GM04503 (cell line): ENCODE measurements around the gene SIPA1L3.
A peak's percentile ranks its signal among the peaks of the same experiment; 100 is the strongest.
"Not testable (repeated sequence)": the region's sequence is repeated elsewhere in the genome, so short reads cannot be mapped to it uniquely, and the experiment has no call there.

Experiments used
- DNase-seq: peaks from one replicate; pipeline ENCODE4 v3.0.0-alpha.2; 2012; ENCODE audit warnings: low read depth

Gene SIPA1L3, protein sequence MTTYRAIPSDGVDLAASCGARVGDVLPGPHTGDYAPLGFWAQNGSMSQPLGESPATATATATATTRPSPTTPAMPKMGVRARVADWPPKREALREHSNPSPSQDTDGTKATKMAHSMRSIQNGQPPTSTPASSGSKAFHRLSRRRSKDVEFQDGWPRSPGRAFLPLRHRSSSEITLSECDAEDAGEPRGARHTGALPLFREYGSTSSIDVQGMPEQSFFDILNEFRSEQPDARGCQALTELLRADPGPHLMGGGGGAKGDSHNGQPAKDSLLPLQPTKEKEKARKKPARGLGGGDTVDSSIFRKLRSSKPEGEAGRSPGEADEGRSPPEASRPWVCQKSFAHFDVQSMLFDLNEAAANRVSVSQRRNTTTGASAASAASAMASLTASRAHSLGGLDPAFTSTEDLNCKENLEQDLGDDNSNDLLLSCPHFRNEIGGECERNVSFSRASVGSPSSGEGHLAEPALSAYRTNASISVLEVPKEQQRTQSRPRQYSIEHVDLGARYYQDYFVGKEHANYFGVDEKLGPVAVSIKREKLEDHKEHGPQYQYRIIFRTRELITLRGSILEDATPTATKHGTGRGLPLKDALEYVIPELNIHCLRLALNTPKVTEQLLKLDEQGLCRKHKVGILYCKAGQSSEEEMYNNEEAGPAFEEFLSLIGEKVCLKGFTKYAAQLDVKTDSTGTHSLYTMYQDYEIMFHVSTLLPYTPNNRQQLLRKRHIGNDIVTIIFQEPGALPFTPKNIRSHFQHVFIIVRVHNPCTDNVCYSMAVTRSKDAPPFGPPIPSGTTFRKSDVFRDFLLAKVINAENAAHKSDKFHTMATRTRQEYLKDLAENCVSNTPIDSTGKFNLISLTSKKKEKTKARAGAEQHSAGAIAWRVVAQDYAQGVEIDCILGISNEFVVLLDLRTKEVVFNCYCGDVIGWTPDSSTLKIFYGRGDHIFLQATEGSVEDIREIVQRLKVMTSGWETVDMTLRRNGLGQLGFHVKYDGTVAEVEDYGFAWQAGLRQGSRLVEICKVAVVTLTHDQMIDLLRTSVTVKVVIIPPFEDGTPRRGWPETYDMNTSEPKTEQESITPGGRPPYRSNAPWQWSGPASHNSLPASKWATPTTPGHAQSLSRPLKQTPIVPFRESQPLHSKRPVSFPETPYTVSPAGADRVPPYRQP (N-terminal part only)

GRCh38 chr19:37906869-37907734, at the start of gene SIPA1L3:
Gene SIPA1L3, plus strand, starts transcription at chr19:37907208. Its CDS starts 174,358 bp downstream, at chr19:38081566.
- DNase-seq = peak; percentile 62

- DNase-seq = no peak
Measured at GRCh38 chr19:37864501-37864900, 42.5 kb upstream of the SIPA1L3 start.

DNA sequence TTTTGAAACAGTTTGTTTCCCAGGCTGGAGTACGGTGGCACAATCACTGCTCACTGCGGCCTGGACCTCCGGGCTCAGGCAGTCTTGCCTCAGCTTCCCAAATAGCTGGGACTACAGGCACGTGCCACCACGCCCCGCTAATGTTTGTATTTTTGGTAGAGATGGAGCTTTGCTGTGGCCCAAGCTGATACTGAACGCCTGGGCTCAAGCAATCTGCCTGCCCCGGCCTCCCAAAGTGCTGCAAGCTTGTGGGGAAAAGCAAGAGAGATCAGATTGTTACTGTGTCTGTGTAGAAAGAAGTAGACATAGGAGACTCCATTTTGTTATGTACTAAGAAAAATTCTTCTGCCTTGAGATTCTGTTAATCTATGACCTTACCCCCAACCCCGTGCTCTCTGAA, 41.1 kb upstream of the SIPA1L3 start:
- not testable (repeated sequence) for DNase-seq

DNA sequence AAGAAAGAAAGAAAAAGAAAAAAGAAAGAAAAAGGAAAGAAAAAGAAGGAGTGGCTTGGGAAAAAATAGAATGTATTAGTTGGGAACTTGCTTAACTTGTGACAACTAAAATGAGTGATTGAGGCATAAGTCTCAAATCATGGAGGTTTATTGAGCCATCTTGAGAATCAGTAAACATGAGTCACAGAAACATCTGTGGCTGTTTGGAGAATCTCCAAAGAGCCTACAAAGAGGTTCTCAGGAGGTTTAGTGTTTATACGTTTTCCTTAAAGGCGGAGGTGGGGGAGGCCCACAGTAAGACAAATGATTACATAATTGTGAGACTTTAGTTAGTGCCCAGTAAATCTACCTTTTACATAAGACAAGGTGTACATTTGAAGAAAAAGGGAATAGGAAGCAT, 39.2 kb upstream of the SIPA1L3 start:
- DNase-seq = peak; percentile 34

DNA sequence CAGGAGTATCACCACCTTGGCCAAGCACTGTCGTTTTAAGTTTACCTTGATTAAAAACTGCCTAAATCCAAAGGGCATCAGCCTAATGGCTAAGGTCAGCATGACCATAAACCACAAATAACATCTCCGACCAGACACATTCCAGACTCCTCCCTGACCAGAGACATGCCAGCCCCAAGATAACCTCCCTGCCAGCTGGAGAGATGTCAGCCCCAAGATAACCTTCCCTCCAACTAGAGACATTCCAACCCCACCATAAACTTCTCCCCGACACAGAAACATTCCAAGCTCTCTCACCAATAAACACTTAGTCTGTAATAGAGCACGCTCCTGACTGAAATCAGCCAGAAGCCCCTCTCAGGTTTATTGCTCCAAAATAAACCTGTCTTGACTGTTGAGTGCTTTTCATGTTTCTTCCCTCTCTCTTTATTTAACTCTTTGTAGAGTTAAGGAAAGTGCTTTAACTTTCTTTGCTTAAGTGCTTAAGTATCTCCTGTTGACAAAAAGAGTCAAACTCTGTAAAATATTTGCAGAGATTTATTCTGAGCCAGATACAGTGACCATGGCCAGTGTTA, 37.2 kb upstream of the SIPA1L3 start:
- no peak for DNase-seq

GRCh38 chr19:37872383-37872782, 34.6 kb upstream of the SIPA1L3 start:
- no peak for DNase-seq

DNA sequence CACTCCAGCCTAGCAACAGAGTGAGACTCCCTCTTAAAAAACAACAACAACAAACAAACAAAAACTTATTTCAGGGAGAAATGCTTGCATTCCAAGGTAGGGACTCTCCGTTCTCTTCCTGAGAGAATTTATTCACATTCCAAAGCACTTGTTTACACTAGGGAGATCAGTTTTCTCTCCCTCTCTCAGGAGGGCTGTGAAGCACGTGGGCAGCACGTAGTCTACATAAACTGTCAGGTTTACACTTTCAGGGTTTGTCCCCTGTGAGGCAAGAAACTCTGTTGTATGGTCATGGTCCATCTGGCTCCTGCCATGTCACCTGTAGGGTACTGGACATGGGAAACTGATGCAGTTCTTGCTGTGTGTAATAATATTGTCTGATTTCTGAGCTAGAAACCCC, 32.2 kb upstream of the SIPA1L3 start:
- no peak for DNase-seq

DNA sequence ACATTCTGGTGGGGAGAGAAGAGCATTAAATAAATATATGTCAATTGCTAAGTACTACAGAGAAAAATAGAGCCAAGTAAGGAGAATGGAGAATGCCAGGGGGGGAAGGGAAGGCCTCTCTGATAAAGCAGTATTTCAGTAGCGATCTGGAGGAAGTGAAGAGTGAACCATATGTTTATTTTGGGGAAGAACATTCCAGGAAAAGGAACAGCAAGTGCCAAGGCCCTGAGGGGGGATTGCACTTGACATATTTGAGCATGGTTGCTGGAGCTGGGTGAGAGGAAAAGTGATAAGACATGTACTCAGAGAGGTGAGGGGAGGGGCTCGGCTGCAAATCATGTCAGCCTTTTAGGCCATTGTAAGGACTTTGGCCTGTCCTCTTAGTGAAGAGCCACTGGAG, 31.0 kb upstream of the SIPA1L3 start:
- no peak for DNase-seq

DNA sequence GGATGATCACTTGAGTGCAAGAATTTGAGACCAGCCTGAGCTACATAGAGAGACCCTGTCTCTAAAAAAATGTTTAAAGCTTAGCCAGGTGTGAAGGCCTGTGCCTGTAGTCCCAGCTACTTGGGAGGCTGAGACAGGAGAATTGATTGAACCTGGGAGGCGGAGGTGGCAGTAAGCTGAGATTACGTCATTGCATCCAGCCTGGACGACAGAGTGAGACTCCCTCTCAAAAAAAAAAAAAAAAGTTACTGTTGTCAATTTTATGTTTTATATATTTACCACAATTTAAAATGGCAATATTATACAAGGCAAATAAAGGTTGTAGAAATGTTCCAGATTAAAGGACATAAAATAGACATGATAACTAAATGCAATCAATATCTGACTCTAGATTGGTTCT, 29.9 kb upstream of the SIPA1L3 start:
- no peak for DNase-seq

DNA sequence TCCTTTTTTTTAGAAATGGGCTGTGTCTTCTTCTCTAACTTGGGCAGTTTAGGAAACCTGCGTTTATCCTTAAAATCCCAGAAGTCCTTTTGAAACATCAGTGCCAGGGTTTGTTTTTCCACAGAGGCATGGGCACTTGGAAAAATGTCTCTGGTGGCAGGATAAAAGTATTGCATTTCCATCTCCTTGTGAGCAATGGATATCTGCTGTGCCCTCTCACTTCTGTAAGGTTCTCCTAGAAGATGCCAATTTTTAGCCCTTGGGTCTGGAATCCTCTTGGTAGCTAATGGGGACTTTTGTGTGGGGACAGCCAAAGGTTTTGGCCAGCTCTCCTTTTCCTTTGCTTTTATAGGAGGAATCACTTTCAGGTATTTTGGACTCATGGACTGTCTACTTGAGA, 21.6 kb upstream of the SIPA1L3 start:
- DNase-seq = no peak

DNA sequence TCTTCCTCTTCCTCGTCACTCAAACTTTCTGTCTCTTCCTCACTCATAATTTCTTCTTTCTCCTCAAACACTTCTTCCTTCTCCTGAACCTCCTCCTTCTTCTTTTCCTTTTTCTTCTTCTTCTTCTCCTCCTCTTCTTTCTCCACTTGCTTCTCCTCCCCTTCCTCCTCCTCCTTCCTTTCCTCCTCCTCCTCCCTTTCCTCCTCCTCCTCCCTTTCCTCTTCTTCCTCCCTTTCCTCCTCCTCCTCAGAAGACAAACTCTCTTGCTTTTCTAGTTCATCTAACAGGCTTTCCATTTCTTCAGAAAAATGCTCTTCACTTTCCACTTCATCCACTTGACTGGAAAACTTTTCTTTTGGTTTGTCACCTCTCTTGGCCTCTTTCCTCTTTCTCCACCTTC, 20.4 kb upstream of the SIPA1L3 start:
- no peak for DNase-seq

GRCh38 chr19:37893845-37894575, 13.0 kb upstream of the SIPA1L3 start:
- no peak for DNase-seq

- no peak for DNase-seq
Measured at GRCh38 chr19:37896180-37896579, 10.8 kb upstream of the SIPA1L3 start.

- DNase-seq = no peak
Measured at GRCh38 chr19:37899453-37899852, 7.6 kb upstream of the SIPA1L3 start.

DNA sequence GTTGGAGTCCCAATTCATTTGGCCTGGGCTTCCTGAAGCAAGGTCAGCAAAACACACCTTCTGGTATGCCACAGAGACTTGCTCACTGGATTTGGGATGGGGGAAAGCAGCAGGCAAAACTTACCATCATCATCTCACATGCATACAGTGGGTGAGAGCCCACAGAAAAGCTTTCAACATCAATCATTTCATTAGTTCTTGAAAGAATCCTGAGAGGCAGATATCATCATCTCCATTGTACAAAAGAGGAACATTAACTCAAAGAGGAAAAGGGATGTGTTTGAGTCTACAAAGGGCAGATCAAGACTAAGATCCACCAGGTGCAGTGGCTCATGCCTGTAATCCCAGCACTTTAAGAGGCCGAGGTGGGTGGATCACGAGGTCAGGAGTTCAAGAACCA, 7.0 kb upstream of the SIPA1L3 start:
- no peak for DNase-seq

DNA sequence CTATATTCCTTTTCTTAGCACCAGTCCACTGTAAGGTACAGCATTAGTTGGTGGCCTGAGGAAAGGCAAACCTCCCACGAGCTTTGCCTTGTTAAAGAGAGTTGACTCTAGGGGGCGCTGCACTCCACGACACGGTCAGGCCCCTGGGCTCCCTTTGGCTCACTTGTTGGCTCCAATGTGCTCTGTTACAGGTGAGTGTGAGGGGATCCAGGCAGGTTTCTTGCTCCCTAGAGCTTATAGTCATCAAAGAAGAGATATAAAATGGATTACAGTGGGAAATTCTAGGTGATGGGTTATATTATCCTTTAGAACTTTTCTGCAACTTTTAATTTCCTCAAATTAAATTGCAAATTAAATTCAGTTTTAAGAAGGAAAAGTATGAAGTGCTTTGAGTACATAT, 4.3 kb upstream of the SIPA1L3 start:
- peak; percentile 6 for DNase-seq

DNA sequence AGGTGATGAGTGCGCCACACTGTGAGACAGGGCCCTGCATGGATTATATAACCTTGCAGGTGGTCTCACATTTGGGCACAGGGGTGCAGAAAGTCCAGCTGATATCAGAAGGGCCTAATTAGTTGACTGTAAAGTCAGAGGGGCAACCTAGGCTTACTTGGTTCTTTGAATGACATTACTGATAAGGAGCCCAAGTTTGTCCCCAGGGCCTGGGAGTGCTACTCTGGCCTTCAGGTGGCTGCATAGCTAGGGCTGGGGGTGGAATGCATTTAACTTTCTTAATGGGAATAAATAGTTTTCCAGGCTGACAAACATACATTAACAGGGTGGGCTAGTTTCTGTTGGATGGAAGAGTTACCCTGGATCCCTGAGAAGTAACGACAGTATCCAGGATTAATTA, 3.9 kb upstream of the SIPA1L3 start:
- DNase-seq = no peak

DNA sequence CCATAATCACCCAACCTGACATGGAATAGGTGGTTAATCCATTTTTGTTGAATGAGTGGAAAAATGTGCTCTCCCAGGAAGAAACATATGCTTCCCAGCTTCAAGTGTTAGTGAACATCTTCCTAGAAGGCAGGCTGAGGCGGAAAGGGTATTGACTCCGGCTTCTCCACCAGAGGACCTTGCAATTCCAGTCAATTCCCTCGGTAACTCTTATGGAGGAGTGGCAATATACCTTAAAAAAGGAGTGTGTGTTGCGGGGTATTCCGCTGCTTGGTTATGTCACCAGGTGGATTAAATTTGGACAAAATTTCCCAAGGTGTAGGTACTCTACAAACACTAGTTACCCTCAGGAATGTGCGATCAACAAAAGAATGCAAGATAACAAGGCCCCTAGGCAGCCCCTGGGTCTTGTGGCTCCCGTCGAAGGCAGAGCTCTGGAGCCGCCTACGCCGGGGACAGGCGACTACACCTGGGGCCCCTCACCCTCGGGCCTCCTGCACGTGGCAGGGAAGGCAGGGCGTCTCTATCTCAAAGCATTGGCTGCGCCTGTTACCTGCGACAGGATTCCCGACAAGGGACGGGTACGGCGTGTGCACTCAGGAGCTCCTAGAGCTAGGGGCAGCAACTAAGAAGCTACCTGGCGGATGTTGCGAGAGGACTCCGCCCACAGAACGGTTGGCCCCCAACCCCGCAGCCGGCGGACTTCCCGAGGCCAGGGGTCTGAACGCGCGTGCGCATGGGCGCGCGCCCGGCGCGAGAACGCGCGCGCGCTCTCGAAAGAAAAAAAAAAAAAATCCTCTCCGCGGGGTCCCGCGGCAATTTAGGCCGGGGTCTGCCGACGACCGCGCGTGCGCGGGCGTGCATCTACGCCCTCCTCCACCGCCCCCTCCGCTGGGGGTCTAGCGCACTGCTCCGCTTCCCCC, 801 bp upstream of the SIPA1L3 start, which contains the start of gene WDR87:
Gene WDR87, minus strand, starts transcription at position 649 of the 923 bp plus-strand sequence. CDS start 8,355 bp downstream, outside the sequence.
- DNase-seq = no peak

- no peak for DNase-seq
Measured at GRCh38 chr19:37907735-37908455, 887 bp downstream of the SIPA1L3 start.
